GM19452 (cell line): ENCODE results near the gene MYL1.

Experiments
- ATAC-seq: cut with Tn5 transposase; IDR thresholded peaks from one replicate; pipeline ENCODE4 v1.9.1; 2021; ENCODE audit not compliant: unreplicated experiment

The MYL1 gene

GRCh38 chr2:210268281-210268680 is 46.7 kb downstream of the MYL1 start:
- no peak for ATAC-seq

GRCh38 chr2:210267698-210268097 is 47.3 kb downstream of the MYL1 start:
- no peak for ATAC-seq

- ATAC-seq, result no peak
Measured at GRCh38 chr2:210264282-210264681, 50.7 kb downstream of the MYL1 start.

- ATAC-seq, result no peak
Measured at GRCh38 chr2:210263841-210264240, 51.1 kb downstream of the MYL1 start.

- ATAC-seq, result no peak
Measured at GRCh38 chr2:210262036-210262435, 52.9 kb downstream of the MYL1 start.

- no peak for ATAC-seq
Measured at GRCh38 chr2:210259687-210260086, 55.3 kb downstream of the MYL1 start.

- ATAC-seq, result no peak
Measured at GRCh38 chr2:210252699-210253606, 62.0 kb downstream of the MYL1 start.

- ATAC-seq, result no peak
Measured at GRCh38 chr2:210250622-210251021, 64.4 kb downstream of the MYL1 start.
